ENCODE measurements around the gene HBEGF. TPM values are rescaled to one million over a fixed set of nuclear protein-coding genes. Genes with fewer than 3 reads are reported as not detected.
A peak's percentile ranks its signal among the peaks of the same experiment; 100 is the strongest.

HBEGF gene
- total RNA-seq, 4 donors from 2014 or later: 27.1 to 30.9 (median 27.8) TPM

DNA sequence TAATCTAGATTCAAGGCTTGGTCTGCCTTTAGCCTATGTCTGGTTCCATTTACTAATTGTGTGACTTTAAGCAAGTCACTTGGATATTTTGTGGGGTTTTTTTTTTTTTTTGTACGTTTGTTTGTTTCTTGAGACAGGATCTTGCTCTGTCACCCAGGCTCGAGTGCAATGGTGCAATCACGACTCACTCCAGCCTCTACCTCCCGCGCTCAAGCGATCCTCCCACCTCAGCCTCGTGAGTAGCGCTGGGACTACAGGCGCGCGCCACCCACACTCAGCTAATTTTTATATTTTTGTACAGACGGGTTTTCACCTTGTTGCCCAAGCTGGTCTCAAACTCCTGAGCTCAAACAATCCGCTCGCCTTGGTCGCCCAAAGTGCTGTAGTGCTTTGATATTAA, 42.4 kb downstream of the HBEGF start:
- Histone ChIP-seq H3K4me1 (peaks cover 2 to 24% (median 13%) of the 10 kb centered on the region in 4 donors), H3K27ac (peak overlapping the region in 1 of 4 donors; percentile 91), H3K4me3 (no peak overlapping the region), H3K36me3 (peaks cover 0 to 7% (median 0%) of the 10 kb centered on the region in 3 donors), H3K9me3 (no peaks in the 10 kb centered on the region), H3K27me3 (no peaks in the 10 kb centered on the region)
- no peak for DNase-seq (ENCODE audit: low spot score in 2 of 2)
- no peak for TF ChIP-seq POLR2A (IDR thresholded peaks at IDR 0.05)
- TF ChIP-seq, protein P1, sequence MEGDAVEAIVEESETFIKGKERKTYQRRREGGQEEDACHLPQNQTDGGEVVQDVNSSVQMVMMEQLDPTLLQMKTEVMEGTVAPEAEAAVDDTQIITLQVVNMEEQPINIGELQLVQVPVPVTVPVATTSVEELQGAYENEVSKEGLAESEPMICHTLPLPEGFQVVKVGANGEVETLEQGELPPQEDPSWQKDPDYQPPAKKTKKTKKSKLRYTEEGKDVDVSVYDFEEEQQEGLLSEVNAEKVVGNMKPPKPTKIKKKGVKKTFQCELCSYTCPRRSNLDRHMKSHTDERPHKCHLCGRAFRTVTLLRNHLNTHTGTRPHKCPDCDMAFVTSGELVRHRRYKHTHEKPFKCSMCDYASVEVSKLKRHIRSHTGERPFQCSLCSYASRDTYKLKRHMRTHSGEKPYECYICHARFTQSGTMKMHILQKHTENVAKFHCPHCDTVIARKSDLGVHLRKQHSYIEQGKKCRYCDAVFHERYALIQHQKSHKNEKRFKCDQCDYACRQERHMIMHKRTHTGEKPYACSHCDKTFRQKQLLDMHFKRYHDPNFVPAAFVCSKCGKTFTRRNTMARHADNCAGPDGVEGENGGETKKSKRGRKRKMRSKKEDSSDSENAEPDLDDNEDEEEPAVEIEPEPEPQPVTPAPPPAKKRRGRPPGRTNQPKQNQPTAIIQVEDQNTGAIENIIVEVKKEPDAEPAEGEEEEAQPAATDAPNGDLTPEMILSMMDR (IDR thresholded peaks at IDR 0.05): no peak
- TF ChIP-seq EP300 (IDR thresholded peaks at IDR 0.05): no peak
- 89 to 93% methylated on average over 15 of the region's 15 CpGs for WGBS, 2 donors

DNA sequence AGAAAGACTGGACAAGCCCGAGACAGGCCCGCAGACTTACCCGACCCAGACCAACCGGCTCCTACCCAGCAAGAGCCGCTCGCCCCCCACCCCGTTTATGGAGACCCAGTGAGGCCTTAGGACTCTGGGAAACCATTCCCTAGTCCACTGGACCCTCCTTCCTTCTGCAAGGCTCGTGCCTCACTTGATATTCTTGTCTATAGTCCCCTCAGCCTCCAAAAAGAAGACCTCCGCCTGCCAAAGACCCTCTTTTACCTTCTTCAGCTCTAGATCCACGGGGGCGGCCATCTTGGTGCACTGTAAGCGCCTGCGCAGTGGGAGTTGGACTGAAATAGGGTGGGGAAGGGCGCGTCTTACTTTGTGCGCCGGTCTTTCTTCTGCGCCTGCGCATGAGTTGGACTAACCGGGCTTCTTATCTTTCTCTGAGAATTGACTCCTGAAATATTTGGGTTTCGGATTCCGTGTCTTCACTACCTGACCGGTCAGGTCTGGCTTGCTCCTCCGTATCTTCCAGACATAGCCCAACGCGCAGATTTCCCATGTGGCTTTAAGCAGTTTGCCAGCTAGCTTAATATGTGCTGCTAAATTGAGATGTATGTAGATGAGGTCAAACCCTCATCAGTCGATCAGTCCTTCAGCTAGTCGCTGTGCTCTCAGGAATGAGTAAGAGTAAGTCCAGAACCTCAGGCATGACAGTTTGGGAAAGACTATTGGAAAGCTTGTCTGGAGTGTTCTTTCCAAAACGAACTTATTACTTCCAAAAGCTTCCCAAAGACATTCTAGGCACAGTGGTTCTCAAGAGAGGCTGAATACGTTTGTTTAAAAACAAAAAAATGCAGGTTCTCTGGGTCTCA, 43.4 kb downstream of the HBEGF start, which contains the start of gene PFDN1:
Gene PFDN1 (minus strand): TSS at position 316 of the 854 bp plus-strand sequence. CDS start 28 bp downstream, at position 288.
- Histone ChIP-seq H3K9me3 (no peaks in the 10 kb centered on the region), H3K4me1 (peaks cover 2 to 33% (median 13%) of the 10 kb centered on the region in 4 donors), H3K4me3 (peak within 1 kb of the TSS; percentile 69 to 90 (median 82)), H3K27me3 (no peaks in the 10 kb centered on the region), H3K27ac (peak within 1 kb of the TSS; percentile 83 to 91 (median 91)), H3K36me3 (peaks cover 0 to 15% (median 0%) of the 10 kb centered on the region in 3 donors)
- 1 to 2% methylated on average over 30 of the region's 30 CpGs for WGBS, 2 donors
- TF ChIP-seq EP300 (IDR thresholded peaks at IDR 0.05): peak; percentile 57 to 88
- TF ChIP-seq, protein P1 (IDR thresholded peaks at IDR 0.05): peak in 2 of 5 experiments; percentile 8 to 9
- peak; percentile 49 to 57 for TF ChIP-seq POLR2A (IDR thresholded peaks at IDR 0.05)
- peak; percentile 86 to 93 for DNase-seq (ENCODE audit: low spot score in 2 of 2)

DNA sequence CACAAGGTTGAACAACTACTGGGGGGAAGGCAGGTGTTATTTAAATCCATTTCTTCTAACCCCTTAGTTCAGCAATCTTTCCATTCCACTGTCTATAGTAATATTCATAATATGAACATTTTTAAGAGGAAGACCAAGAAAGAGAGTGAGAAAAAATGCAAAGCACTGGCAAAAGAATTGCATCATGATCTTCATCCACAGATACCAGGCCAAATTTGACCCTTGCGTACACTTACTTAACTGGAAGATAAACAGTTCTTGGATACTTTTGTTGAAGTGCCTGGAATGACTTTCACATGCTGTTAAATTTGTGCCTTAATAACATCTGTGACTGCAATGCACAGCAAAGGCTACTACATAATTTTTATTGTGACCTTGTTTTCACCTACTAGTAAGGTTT, 45.3 kb downstream of the HBEGF start:
- Histone ChIP-seq H3K4me1 (peaks cover 2 to 52% (median 17%) of the 10 kb centered on the region in 4 donors), H3K27ac (no peak overlapping the region), H3K9me3 (no peaks in the 10 kb centered on the region), H3K27me3 (no peaks in the 10 kb centered on the region), H3K36me3 (peaks cover 0 to 15% (median 0%) of the 10 kb centered on the region in 3 donors), H3K4me3 (no peak overlapping the region)
- no peak for DNase-seq (ENCODE audit: low spot score in 2 of 2)
- TF ChIP-seq POLR2A (IDR thresholded peaks at IDR 0.05) (no peak), EP300 (IDR thresholded peaks at IDR 0.05) (no peak)
- TF ChIP-seq, protein P1 (IDR thresholded peaks at IDR 0.05): no peak
- 79 to 90% methylated on average over 1 of the region's 1 CpG for WGBS, 2 donors

DNA sequence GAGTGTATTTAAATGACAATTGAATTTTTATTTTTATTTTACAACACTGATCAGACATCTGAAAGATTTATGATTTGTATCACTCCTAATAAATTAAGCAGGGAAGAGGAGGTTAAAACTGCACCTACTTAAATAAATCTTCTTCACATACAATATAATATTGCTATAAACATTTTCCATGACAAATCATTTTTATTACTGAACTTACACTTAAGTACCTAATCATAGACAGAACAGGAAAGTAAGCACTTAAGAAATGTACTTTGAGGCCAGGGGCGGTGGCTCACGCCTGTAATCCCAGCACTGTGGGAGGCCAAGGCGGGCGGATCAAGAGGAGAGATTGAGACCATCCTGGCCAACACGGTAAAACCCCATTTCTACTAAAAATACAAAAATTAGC, 47.3 kb downstream of the HBEGF start:
- peaks cover 2 to 71% (median 30%) of the 10 kb centered on the region in 4 donors for H3K4me1 ChIP-seq
- no peaks in the 10 kb centered on the region for H3K9me3 ChIP-seq
- H3K27ac ChIP-seq: no peak overlapping the region
- WGBS, 2 donors: 93 to 94% methylated on average over 5 of the region's 5 CpGs
- no peak for DNase-seq (ENCODE audit: low spot score in 2 of 2)
- no peak overlapping the region for H3K4me3 ChIP-seq
- no peaks in the 10 kb centered on the region for H3K27me3 ChIP-seq
- no peak for TF ChIP-seq EP300 (IDR thresholded peaks at IDR 0.05)
- TF ChIP-seq, protein P1 (IDR thresholded peaks at IDR 0.05): no peak
- no peak for TF ChIP-seq POLR2A (IDR thresholded peaks at IDR 0.05)
- H3K36me3 ChIP-seq: peaks cover 0 to 15% (median 0%) of the 10 kb centered on the region in 3 donors

DNA sequence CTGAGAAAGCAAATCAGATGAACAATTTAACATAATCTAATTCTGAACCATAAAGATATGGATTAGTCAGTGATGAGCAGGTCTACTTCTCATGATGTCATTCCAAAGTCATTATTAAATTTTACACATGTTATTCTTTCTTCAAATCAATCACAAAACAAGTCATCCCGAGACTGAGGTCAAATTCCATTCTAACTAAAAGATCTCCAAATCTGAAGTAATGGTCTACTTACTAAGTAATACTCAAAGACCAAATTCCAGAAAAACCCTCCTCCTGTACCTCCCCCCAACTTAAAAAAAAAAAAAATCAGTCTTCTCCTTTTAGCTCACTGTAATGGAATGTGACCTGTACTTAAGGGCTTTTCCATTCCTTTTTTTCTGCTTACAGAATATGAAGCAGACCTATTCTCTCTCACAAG, 48.2 kb downstream of the HBEGF start:
- no peak for DNase-seq (ENCODE audit: low spot score in 2 of 2)
- no peak overlapping the region for H3K4me3 ChIP-seq
- 40 to 45% methylated on average over 1 of the region's 1 CpG for WGBS, 2 donors
- no peaks in the 10 kb centered on the region for H3K9me3 ChIP-seq
- H3K36me3 ChIP-seq: peaks cover 0 to 15% (median 0%) of the 10 kb centered on the region in 3 donors
- peaks cover 2 to 74% (median 32%) of the 10 kb centered on the region in 4 donors for H3K4me1 ChIP-seq
- TF ChIP-seq POLR2A (IDR thresholded peaks at IDR 0.05): no peak
- TF ChIP-seq, protein P1 (IDR thresholded peaks at IDR 0.05): no peak
- TF ChIP-seq EP300 (IDR thresholded peaks at IDR 0.05): no peak
- H3K27me3 ChIP-seq: no peaks in the 10 kb centered on the region
- H3K27ac ChIP-seq: peak overlapping the region in 3 of 4 donors; percentile 5 to 85 (median 40)

Measured in tibial nerve (tissue), 4 donors.